HEK293 (cell line): ENCODE results near the gene TRDMT1.

Experiments
- PATZ1 ChIP-seq: fragments of 450-650 bp; formaldehyde crosslinking; IDR thresholded peaks from 2 replicates; pipeline ENCODE4 v1.5.1; 2016; ENCODE audit warnings: missing biosample characterization, missing genetic modification characterization
- PRDM2 ChIP-seq: fragments of 450-650 bp; formaldehyde crosslinking; IDR thresholded peaks from 2 replicates; pipeline ENCODE4 v1.5.1; 2016; ENCODE audit warnings: missing biosample characterization, missing genetic modification characterization, borderline replicate concordance
- SCRT1 ChIP-seq: fragments of 450-650 bp; formaldehyde crosslinking; IDR thresholded peaks from 2 replicates; pipeline ENCODE4 v1.5.1; 2016; ENCODE audit warnings: missing biosample characterization, missing genetic modification characterization, borderline replicate concordance
- SCRT2 ChIP-seq: fragments of 450-650 bp; formaldehyde crosslinking; IDR thresholded peaks from 2 replicates; pipeline ENCODE4 v1.5.1; 2016; ENCODE audit warnings: missing biosample characterization, missing genetic modification characterization
- ZBTB11 ChIP-seq: fragments of 450-650 bp; formaldehyde crosslinking; conservative IDR thresholded peaks from 2 replicates; pipeline ENCODE4 v1.5.1; 2016; ENCODE audit warnings: low read depth, missing biosample characterization, missing genetic modification characterization
- ZNF19 ChIP-seq: fragments of 450-650 bp; formaldehyde crosslinking; IDR thresholded peaks from 2 replicates; pipeline ENCODE4; 2016; ENCODE audit warnings: missing biosample characterization, missing genetic modification characterization, low read depth
- ZNF354C ChIP-seq: fragments of 450-650 bp; formaldehyde crosslinking; IDR thresholded peaks from 2 replicates; pipeline ENCODE4 v1.5.1; 2016; ENCODE audit warnings: missing biosample characterization, missing genetic modification characterization, low read depth, borderline replicate concordance
- ZNF416 ChIP-seq: fragments of 450-650 bp; formaldehyde crosslinking; IDR thresholded peaks from 2 replicates; pipeline ENCODE4 v1.5.1; 2016; ENCODE audit warnings: missing biosample characterization, missing genetic modification characterization
- ZNF488 ChIP-seq: fragments of 450-650 bp; formaldehyde crosslinking; IDR thresholded peaks from 2 replicates; pipeline ENCODE4 v1.5.1; 2016; ENCODE audit warnings: missing biosample characterization, missing genetic modification characterization
- ZNF510 ChIP-seq: fragments of 450-650 bp; formaldehyde crosslinking; IDR thresholded peaks from 2 replicates; pipeline ENCODE4 v1.5.1; 2018; ENCODE audit warnings: mild to moderate bottlenecking, missing genetic modification characterization, missing biosample characterization; ENCODE audit not compliant: insufficient replicate concordance
- ZNF514 ChIP-seq: fragments of 450-650 bp; formaldehyde crosslinking; IDR thresholded peaks from 2 replicates; pipeline ENCODE4 v1.5.1; 2016; ENCODE audit warnings: missing biosample characterization, missing genetic modification characterization
- ZNF518A ChIP-seq: fragments of 450-650 bp; formaldehyde crosslinking; conservative IDR thresholded peaks from 2 replicates; pipeline ENCODE4 v1.5.1; 2016; ENCODE audit warnings: low read depth, missing biosample characterization, missing genetic modification characterization
- ZNF555 ChIP-seq: fragments of 450-650 bp; formaldehyde crosslinking; conservative IDR thresholded peaks from 2 replicates; pipeline ENCODE4 v1.5.1; 2017; ENCODE audit warnings: missing biosample characterization, mild to moderate bottlenecking, missing genetic modification characterization, inconsistent platforms
- ZNF624 ChIP-seq: fragments of 450-650 bp; formaldehyde crosslinking; IDR thresholded peaks from 2 replicates; pipeline ENCODE4 v1.5.1; 2017; ENCODE audit warnings: missing biosample characterization, missing genetic modification characterization
- ZNF704 ChIP-seq: fragments of 450-650 bp; formaldehyde crosslinking; IDR thresholded peaks from 2 replicates; pipeline ENCODE4 v1.5.1; 2016; ENCODE audit warnings: missing biosample characterization, missing genetic modification characterization
- ZSCAN5A ChIP-seq: fragments of 450-650 bp; formaldehyde crosslinking; IDR thresholded peaks from 2 replicates; pipeline ENCODE4 v1.5.1; 2016; ENCODE audit warnings: missing biosample characterization, missing genetic modification characterization

TRDMT1 gene

GRCh38 chr10:17228091-17229015 lies 26.9 kb upstream of the TRDMT1 start, which contains the start of gene VIM (continued):
- TF ChIP-seq SCRT1 (tag by site-specific recombination) (no peak), ZSCAN5A (peak; percentile 85; the same call in 1 of the 2 replicates), PRDM2 (tag by site-specific recombination) (peak; percentile 28; the same call in 1 of the 2 replicates), ZNF704 (tag by site-specific recombination) (no peak), ZBTB11 (tag by site-specific recombination) (peak; percentile 19; the same call in 1 of the 2 replicates), ZNF518A (tag by site-specific recombination) (peak; percentile 10; the same call in 1 of the 2 replicates), ZNF624 (tag by site-specific recombination) (no peak), ZNF555 (tag by site-specific recombination) (no peak), SCRT2 (tag by site-specific recombination) (peak; percentile 18; the same call in 1 of the 2 replicates), ZNF416 (tag by site-specific recombination) (no peak), PATZ1 (tag by site-specific recombination) (peak; percentile 98), ZNF510 (tag by site-specific recombination) (no peak), ZNF514 (tag by site-specific recombination) (no peak), ZNF19 (tag by site-specific recombination) (no peak), ZNF354C (tag by site-specific recombination) (no peak), ZNF488 (tag by site-specific recombination) (no peak)
